ENCODE results near the gene HTRA1. TPM values are rescaled to one million over a fixed set of nuclear protein-coding genes. Genes with fewer than 3 reads are reported as not detected.

Gene HTRA1
- total RNA-seq, 1 donor from 2014 or later = 55.2 TPM

GRCh38 chr10:122495406-122496340, 34.3 kb downstream of the HTRA1 start:
- DNase-seq (ENCODE audit: low spot score) = no peak

GRCh38 chr10:122497241-122497640, 35.9 kb downstream of the HTRA1 start:
- no peak for DNase-seq (ENCODE audit: low spot score)

- no peak for DNase-seq (ENCODE audit: low spot score)
Measured at GRCh38 chr10:122498521-122498920, 37.2 kb downstream of the HTRA1 start.

GRCh38 chr10:122499012-122499411, 37.7 kb downstream of the HTRA1 start:
- no peak for DNase-seq (ENCODE audit: low spot score)

- DNase-seq (ENCODE audit: low spot score) = peak; percentile 56
Measured at GRCh38 chr10:122499491-122499941, 38.2 kb downstream of the HTRA1 start.

GRCh38 chr10:122500194-122500593, 38.8 kb downstream of the HTRA1 start:
- no peak for DNase-seq (ENCODE audit: low spot score)

- DNase-seq (ENCODE audit: low spot score) = no peak
Measured at GRCh38 chr10:122500726-122501125, 39.4 kb downstream of the HTRA1 start.

- DNase-seq (ENCODE audit: low spot score) = no peak
Measured at GRCh38 chr10:122503012-122503411, 41.7 kb downstream of the HTRA1 start.

GRCh38 chr10:122503886-122504609, 42.7 kb downstream of the HTRA1 start:
- DNase-seq (ENCODE audit: low spot score) = no peak

- peak; percentile 89 for DNase-seq (ENCODE audit: low spot score)
Measured at GRCh38 chr10:122504610-122504950, 43.2 kb downstream of the HTRA1 start.

- no peak for DNase-seq (ENCODE audit: low spot score)
Measured at GRCh38 chr10:122505011-122505410, 43.7 kb downstream of the HTRA1 start.

GRCh38 chr10:122505885-122506645, 44.7 kb downstream of the HTRA1 start:
- no peak for DNase-seq (ENCODE audit: low spot score)

- DNase-seq (ENCODE audit: low spot score) = no peak
Measured at GRCh38 chr10:122507616-122508015, 46.3 kb downstream of the HTRA1 start.

GRCh38 chr10:122508021-122508420, 46.7 kb downstream of the HTRA1 start:
- DNase-seq (ENCODE audit: low spot score) = no peak

GRCh38 chr10:122509323-122509722, 48.0 kb downstream of the HTRA1 start:
- DNase-seq (ENCODE audit: low spot score) = no peak

- no peak for DNase-seq (ENCODE audit: low spot score)
Measured at GRCh38 chr10:122510326-122510725, 49.0 kb downstream of the HTRA1 start.

GRCh38 chr10:122510736-122511135, 49.4 kb downstream of the HTRA1 start:
- DNase-seq (ENCODE audit: low spot score) = no peak

GRCh38 chr10:122513053-122513452, 51.7 kb downstream of the HTRA1 start:
- DNase-seq (ENCODE audit: low spot score) = no peak

- DNase-seq (ENCODE audit: low spot score) = no peak
Measured at GRCh38 chr10:122514045-122514840, 52.9 kb downstream of the HTRA1 start.

- no peak for DNase-seq (ENCODE audit: low spot score)
Measured at GRCh38 chr10:122515022-122515424, 53.7 kb downstream of the HTRA1 start.

- no peak for DNase-seq (ENCODE audit: low spot score)
Measured at GRCh38 chr10:122515588-122516231, 54.4 kb downstream of the HTRA1 start.
